ENCODE results near the gene ATP1B3. TPM values are rescaled to one million over a fixed set of nuclear protein-coding genes. Genes with fewer than 3 reads are reported as not detected.
A peak's percentile ranks its signal among the peaks of the same experiment; 100 is the strongest.

ATP1B3 gene
- total RNA-seq, 4 donors from 2014 or later = 48.7 to 270 (median 228) TPM

DNA sequence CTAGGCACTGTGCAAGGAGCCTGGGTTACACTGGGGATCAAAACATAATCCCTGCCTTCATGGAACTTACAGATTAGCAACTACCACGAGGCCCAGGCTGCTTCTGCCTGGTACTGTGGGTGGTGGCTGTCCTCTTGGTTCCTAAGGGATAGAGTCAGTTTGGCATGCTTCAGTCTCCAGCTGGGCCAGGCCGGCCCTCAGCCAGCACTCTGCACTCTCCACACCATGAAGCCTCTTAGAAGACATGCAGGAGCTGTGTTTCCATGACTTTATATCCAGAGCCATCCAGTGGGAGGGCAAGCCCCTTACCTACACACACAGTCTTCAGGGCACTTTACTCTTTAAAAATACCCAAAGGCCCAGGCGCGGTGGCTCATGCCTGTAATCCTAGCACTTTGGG lies 54.4 kb downstream of the ATP1B3 start:
- Histone ChIP-seq H3K27me3 (no peaks in the 10 kb centered on the region), H3K4me3 (no peak overlapping the region), H3K27ac (no peak overlapping the region), H3K4me1 (no peaks in the 10 kb centered on the region), H3K9me3 (no peaks in the 10 kb centered on the region), H3K36me3 (peaks cover 0 to 23% (median 0%) of the 10 kb centered on the region in 3 donors)
- DNase-seq = no peak
- TF ChIP-seq POLR2A (IDR thresholded peaks at IDR 0.05) (no peak), CTCF (IDR thresholded peaks at IDR 0.05) (no peak)

DNA sequence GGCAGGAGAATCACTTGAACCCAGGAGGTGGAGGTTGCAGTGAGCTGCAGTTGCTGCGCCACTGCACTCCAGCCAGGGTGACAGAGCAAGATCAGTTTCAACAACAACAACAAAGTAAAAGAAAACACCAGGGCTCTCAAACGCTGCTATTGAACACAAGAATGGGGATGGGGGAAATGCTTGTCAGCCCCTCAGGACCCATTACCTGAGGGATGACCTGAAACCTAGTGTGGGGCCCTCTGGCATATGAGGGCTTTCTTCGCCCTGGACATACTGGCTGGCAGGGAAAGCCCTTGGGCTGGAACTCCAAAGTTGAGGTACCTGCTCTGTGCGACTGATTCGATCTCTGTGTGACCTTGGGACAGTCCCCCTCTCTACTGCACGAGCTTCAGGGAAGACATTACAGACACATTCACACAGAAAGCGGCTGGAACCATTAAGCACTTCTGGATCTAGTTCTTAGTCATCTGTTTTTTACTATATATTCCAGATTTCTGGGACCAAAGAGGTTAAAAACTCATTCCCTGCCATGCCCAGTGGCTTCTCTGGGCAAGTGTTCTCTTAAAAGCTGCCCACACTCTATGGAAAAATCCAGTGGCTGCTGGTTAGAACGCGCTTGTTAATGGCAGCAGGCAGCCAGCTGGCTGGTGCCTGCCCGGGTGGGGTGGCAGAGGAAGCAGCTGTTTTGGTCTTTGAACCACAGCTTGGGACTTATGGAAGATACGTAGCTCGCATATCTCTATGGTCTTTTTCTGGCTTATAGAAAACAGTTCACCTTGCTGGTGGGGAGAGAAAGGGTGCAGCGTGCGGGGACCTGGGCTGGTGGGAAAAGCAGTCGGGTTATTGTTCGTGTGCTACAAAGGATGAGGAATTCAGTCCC lies 57.2 kb downstream of the ATP1B3 start:
- TF ChIP-seq POLR2A (IDR thresholded peaks at IDR 0.05) = no peak
- no peaks in the 10 kb centered on the region for H3K27me3 ChIP-seq

DNA sequence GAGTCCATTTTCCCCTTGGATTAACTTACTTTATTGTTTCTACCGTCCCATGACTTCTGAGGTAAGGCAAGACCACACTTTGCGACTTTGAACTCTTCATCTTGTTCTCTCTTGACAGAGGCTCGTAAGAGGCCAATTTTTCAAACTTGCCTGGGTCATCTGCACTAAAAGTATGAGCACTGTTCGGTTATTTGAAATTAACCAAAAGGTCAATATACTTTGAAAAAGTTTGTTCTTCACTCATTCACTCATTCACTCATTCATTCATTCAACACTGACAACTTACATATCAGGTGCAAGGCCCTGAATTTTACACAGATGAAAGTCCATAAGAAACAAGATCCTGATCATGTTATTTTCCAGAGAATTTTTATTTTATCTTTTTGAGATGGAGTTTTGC lies 57.9 kb downstream of the ATP1B3 start:
- DNase-seq = no peak
- H3K4me3 ChIP-seq = no peak overlapping the region
- no peaks in the 10 kb centered on the region for H3K27me3 ChIP-seq
- peaks cover 0 to 12% (median 0%) of the 10 kb centered on the region in 4 donors for H3K4me1 ChIP-seq
- H3K27ac ChIP-seq = no peak overlapping the region
- no peaks in the 10 kb centered on the region for H3K9me3 ChIP-seq
- H3K36me3 ChIP-seq = no peaks in the 10 kb centered on the region
- TF ChIP-seq POLR2A (IDR thresholded peaks at IDR 0.05) (no peak), CTCF (IDR thresholded peaks at IDR 0.05) (no peak)

More for the DNA sequence above, 57.2 kb downstream of the ATP1B3 start:
- H3K4me3 ChIP-seq = no peak overlapping the region
- H3K4me1 ChIP-seq = peaks cover 0 to 12% (median 0%) of the 10 kb centered on the region in 4 donors
- peak in 1 of 3 donors; percentile 18 for DNase-seq
- no peaks in the 10 kb centered on the region for H3K36me3 ChIP-seq
- no peak overlapping the region for H3K27ac ChIP-seq
- no peaks in the 10 kb centered on the region for H3K9me3 ChIP-seq

DNA sequence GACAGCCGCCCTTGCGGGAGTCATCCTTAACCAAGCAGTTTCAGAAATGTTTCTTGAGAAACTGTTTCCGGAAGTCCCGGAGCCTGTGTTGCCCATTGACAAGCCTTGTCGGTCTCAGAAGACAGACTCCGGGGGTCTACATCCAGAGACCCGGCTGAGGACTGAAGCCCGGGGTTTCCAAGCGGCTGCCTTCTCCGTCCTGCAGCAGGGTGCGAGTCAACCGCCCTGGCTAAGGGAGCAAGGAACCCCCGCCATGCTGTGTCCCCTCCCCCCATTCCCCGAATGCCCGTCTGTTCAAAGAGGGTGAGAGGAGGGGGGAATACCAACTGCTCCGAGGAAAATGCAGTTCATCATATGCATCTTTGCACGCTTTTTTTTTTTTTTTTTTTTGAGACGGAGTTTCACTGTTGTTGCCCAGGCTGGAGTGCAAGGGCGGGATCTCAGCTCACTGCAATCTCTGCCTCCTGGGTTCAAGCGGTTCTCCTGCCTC lies 61.6 kb downstream of the ATP1B3 start:
- DNase-seq = no peak
- no peaks in the 10 kb centered on the region for H3K27me3 ChIP-seq
- TF ChIP-seq POLR2A (IDR thresholded peaks at IDR 0.05) (no peak), CTCF (IDR thresholded peaks at IDR 0.05) (no peak)
- peak overlapping the region in 2 of 4 donors; percentile 10 to 70 for H3K27ac ChIP-seq
- no peaks in the 10 kb centered on the region for H3K36me3 ChIP-seq
- H3K4me3 ChIP-seq = no peak overlapping the region
- H3K4me1 ChIP-seq = peaks cover 0 to 26% (median 3%) of the 10 kb centered on the region in 4 donors
- H3K9me3 ChIP-seq = no peaks in the 10 kb centered on the region

GRCh38 chr3:141939759-141940158 lies 63.3 kb downstream of the ATP1B3 start:
- H3K4me3 ChIP-seq = no peak overlapping the region
- peak in 1 of 3 donors; percentile 37 for DNase-seq
- no peak for TF ChIP-seq POLR2A (IDR thresholded peaks at IDR 0.05)
- TF ChIP-seq CTCF (IDR thresholded peaks at IDR 0.05) = no peak
- peak overlapping the region in 3 of 4 donors; percentile 69 to 96 (median 84) for H3K27ac ChIP-seq
- no peaks in the 10 kb centered on the region for H3K36me3 ChIP-seq
- peaks cover 0 to 26% (median 3%) of the 10 kb centered on the region in 4 donors for H3K4me1 ChIP-seq
- no peaks in the 10 kb centered on the region for H3K27me3 ChIP-seq
- no peaks in the 10 kb centered on the region for H3K9me3 ChIP-seq

GRCh38 chr3:141940194-141940776 lies 63.8 kb downstream of the ATP1B3 start:
- TF ChIP-seq CTCF (IDR thresholded peaks at IDR 0.05) = peak in 3 of 6 experiments; percentile 38 to 48 (median 41)
- peak in 1 of 2 donors; percentile 50 for TF ChIP-seq POLR2A (IDR thresholded peaks at IDR 0.05)
- peak in 2 of 3 donors; percentile 74 to 77 for DNase-seq
- H3K27ac ChIP-seq = peak overlapping the region in 3 of 4 donors; percentile 69 to 96 (median 84)
- H3K27me3 ChIP-seq = no peaks in the 10 kb centered on the region
- peak overlapping the region in 2 of 4 donors; percentile 20 to 35 for H3K4me3 ChIP-seq
- H3K4me1 ChIP-seq = peaks cover 0 to 26% (median 3%) of the 10 kb centered on the region in 4 donors
- H3K36me3 ChIP-seq = no peaks in the 10 kb centered on the region
- H3K9me3 ChIP-seq = no peaks in the 10 kb centered on the region

All from Peyer's patch (tissue), 4 donors.